ENCODE measurements around the gene MCTP1. TPM values are rescaled to one million over a fixed set of nuclear protein-coding genes. Genes with fewer than 3 reads are reported as not detected.

Gene MCTP1
- total and polyA plus RNA-seq, 10 of the 15 experiments (the other 5 are each of a cell fraction or from before 2014, with no cell fraction given): 12.6 to 45.9 (median 18.8) TPM

DNA sequence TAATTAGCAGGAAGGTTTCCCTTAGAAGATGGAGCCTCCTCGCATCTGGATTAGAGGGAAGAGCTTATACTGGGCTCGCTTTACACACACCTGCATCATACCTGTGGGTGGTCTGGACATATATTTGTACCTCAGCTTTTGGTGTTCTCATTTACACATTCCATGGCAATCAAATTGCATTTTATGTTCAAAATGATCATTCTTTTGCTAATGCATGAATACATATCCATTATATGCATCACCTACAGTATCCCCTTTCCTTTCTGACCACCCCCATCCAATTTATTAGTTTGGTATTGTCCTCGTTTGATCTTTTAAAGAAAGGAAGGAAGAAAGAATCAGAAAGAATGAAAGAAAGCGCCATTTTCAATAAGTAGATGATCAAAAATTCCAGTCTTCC lies 415.0 kb downstream of the MCTP1 start:
- no TSS peak for BruUV-seq (replicated peaks)
- ChIA-PET RAD21 (ENCODE audit: unreplicated experiment) (no interaction called here), POLR2A (no interaction called here), SMC1A (ENCODE audit: uncharacterized antibody, unreplicated experiment) (interaction anchor here (1.1 kb wide), 1 partner anchor 99 kb away, joined by 3 read pairs; no protein-coding TSS in a partner anchor), CTCF (interaction anchor here (0.6 to 1.2 kb wide), 5 partner anchors 14 to 58 kb away, joined by 3 to 4 read pairs (median 3); no protein-coding TSS in a partner anchor)
- no peaks in the 10 kb centered on the region; a peak in 1 of 4 replicates for H3K36me3 ChIP-seq (ENCODE audit: control insufficient read depth in 2 of 2, insufficient read depth in 2 of 2, low read length in 1 of 2)
- no peak overlapping the region for H2AFZ ChIP-seq (ENCODE audit: control insufficient read depth, low read depth, low read length)
- no peaks in the 10 kb centered on the region for H4K20me1 ChIP-seq (ENCODE audit: control insufficient read depth, insufficient read depth)
- intact Hi-C loops (cut with micrococcal nuclease; ENCODE audit: unreplicated experiment) (no loop called here), in situ Hi-C loops (cut with MboI) (no loop called here)
- no peaks in the 10 kb centered on the region for H3K79me2 ChIP-seq (ENCODE audit: control insufficient read depth, insufficient read depth, low read length)
- H3K4me2 ChIP-seq (ENCODE audit: control insufficient read depth, insufficient read depth): no peak overlapping the region
- no peak overlapping the region for H3K4me3 ChIP-seq
- H3K27ac ChIP-seq (ENCODE audit: control insufficient read depth, insufficient read depth): no peak overlapping the region
- FAIRE-seq: no peak
- no peak for DNase-seq (ENCODE audit: low read depth, low spot score)
- ATAC-seq: no peak
- H3K27me3 ChIP-seq (replicated peaks in 1 of 2; ENCODE audit: control insufficient read depth in 2 of 2, insufficient read depth in 2 of 2, low read length in 1 of 2): no peaks in the 10 kb centered on the region
- no peaks in the 10 kb centered on the region for H3K4me1 ChIP-seq (ENCODE audit: control insufficient read depth, insufficient read depth, low read length)
- 61% methylated on average over 4 of the region's 4 CpGs for WGBS (ENCODE audit: insufficient coverage, insufficient replicate concordance, low lambda C conversion rate, missing lambda C conversion rate)
- H3K9me3 ChIP-seq (replicated peaks; ENCODE audit: control insufficient read depth, insufficient read depth, low read length): no peaks in the 10 kb centered on the region
- no peak overlapping the region for H3K9ac ChIP-seq (ENCODE audit: control insufficient read depth, insufficient read depth, low read length)
- TF ChIP-seq, protein P1, sequence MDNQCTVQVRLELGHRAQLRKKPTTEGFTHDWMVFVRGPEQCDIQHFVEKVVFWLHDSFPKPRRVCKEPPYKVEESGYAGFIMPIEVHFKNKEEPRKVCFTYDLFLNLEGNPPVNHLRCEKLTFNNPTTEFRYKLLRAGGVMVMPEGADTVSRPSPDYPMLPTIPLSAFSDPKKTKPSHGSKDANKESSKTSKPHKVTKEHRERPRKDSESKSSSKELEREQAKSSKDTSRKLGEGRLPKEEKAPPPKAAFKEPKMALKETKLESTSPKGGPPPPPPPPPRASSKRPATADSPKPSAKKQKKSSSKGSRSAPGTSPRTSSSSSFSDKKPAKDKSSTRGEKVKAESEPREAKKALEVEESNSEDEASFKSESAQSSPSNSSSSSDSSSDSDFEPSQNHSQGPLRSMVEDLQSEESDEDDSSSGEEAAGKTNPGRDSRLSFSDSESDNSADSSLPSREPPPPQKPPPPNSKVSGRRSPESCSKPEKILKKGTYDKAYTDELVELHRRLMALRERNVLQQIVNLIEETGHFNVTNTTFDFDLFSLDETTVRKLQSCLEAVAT (IDR thresholded peaks at IDR 0.05): no peak
- TF ChIP-seq ZSCAN29 (IDR thresholded peaks at IDR 0.05): no peak
- no peak for TF ChIP-seq NFIC (IDR thresholded peaks at IDR 0.05; ENCODE audit: low read depth, low read length)
- TF ChIP-seq, protein P2, sequence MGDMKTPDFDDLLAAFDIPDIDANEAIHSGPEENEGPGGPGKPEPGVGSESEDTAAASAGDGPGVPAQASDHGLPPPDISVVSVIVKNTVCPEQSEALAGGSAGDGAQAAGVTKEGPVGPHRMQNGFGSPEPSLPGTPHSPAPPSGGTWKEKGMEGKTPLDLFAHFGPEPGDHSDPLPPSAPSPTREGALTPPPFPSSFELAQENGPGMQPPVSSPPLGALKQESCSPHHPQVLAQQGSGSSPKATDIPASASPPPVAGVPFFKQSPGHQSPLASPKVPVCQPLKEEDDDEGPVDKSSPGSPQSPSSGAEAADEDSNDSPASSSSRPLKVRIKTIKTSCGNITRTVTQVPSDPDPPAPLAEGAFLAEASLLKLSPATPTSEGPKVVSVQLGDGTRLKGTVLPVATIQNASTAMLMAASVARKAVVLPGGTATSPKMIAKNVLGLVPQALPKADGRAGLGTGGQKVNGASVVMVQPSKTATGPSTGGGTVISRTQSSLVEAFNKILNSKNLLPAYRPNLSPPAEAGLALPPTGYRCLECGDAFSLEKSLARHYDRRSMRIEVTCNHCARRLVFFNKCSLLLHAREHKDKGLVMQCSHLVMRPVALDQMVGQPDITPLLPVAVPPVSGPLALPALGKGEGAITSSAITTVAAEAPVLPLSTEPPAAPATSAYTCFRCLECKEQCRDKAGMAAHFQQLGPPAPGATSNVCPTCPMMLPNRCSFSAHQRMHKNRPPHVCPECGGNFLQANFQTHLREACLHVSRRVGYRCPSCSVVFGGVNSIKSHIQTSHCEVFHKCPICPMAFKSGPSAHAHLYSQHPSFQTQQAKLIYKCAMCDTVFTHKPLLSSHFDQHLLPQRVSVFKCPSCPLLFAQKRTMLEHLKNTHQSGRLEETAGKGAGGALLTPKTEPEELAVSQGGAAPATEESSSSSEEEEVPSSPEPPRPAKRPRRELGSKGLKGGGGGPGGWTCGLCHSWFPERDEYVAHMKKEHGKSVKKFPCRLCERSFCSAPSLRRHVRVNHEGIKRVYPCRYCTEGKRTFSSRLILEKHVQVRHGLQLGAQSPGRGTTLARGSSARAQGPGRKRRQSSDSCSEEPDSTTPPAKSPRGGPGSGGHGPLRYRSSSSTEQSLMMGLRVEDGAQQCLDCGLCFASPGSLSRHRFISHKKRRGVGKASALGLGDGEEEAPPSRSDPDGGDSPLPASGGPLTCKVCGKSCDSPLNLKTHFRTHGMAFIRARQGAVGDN (IDR thresholded peaks at IDR 0.05): no peak
- TF ChIP-seq SMC3 (IDR thresholded peaks at IDR 0.05; ENCODE audit: borderline replicate concordance, low read length): no peak
- TF ChIP-seq, protein P3, sequence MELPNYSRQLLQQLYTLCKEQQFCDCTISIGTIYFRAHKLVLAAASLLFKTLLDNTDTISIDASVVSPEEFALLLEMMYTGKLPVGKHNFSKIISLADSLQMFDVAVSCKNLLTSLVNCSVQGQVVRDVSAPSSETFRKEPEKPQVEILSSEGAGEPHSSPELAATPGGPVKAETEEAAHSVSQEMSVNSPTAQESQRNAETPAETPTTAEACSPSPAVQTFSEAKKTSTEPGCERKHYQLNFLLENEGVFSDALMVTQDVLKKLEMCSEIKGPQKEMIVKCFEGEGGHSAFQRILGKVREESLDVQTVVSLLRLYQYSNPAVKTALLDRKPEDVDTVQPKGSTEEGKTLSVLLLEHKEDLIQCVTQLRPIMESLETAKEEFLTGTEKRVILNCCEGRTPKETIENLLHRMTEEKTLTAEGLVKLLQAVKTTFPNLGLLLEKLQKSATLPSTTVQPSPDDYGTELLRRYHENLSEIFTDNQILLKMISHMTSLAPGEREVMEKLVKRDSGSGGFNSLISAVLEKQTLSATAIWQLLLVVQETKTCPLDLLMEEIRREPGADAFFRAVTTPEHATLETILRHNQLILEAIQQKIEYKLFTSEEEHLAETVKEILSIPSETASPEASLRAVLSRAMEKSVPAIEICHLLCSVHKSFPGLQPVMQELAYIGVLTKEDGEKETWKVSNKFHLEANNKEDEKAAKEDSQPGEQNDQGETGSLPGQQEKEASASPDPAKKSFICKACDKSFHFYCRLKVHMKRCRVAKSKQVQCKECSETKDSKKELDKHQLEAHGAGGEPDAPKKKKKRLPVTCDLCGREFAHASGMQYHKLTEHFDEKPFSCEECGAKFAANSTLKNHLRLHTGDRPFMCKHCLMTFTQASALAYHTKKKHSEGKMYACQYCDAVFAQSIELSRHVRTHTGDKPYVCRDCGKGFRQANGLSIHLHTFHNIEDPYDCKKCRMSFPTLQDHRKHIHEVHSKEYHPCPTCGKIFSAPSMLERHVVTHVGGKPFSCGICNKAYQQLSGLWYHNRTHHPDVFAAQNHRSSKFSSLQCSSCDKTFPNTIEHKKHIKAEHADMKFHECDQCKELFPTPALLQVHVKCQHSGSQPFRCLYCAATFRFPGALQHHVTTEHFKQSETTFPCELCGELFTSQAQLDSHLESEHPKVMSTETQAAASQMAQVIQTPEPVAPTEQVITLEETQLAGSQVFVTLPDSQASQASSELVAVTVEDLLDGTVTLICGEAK (IDR thresholded peaks at IDR 0.05; ENCODE audit: borderline replicate concordance): no peak
- TF ChIP-seq, protein P4, sequence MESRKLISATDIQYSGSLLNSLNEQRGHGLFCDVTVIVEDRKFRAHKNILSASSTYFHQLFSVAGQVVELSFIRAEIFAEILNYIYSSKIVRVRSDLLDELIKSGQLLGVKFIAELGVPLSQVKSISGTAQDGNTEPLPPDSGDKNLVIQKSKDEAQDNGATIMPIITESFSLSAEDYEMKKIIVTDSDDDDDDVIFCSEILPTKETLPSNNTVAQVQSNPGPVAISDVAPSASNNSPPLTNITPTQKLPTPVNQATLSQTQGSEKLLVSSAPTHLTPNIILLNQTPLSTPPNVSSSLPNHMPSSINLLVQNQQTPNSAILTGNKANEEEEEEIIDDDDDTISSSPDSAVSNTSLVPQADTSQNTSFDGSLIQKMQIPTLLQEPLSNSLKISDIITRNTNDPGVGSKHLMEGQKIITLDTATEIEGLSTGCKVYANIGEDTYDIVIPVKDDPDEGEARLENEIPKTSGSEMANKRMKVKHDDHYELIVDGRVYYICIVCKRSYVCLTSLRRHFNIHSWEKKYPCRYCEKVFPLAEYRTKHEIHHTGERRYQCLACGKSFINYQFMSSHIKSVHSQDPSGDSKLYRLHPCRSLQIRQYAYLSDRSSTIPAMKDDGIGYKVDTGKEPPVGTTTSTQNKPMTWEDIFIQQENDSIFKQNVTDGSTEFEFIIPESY (IDR thresholded peaks at IDR 0.05): no peak
- TF ChIP-seq YY1 (IDR thresholded peaks at IDR 0.05; ENCODE audit: low read depth, low read length): no peak

Measured in GM12878 (cell line).